Measurements from ENCODE around the gene SYT15B.
"Not testable (repeated sequence)": the region's sequence is repeated elsewhere in the genome, so short reads cannot be mapped to it uniquely, and the experiment has no call there.

The SYT15B gene

DNA sequence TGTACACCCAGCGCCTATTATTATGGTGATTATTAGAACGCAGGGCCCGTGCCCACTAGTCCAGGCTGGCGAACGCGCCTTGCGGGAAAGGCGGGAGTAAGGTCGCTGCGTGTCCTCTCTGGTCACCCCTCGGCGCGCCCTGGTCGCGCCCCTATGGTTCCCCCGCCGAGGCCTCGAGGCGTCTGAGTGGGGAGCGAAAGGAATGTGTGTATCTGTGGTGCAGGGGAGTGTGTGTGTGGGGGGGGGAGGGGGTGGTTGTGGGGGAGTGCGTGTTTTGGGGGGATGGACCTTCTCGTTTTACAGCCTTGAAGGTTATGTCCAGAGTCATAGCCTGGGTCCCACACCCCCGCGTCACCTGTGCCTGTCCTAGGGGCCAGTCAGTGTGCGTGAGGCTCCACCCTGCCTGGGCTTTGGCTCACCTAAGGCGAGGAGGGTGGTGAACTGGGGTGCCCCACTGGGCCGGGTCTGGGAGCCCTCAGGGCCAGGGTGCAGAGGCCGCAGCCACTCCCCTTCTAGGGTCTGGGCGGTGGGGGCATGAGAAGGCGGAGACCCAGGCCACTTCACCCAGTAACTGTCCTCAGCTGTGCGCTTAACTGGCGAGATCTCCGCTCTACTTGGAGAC lies at the start of gene SYT15B:
Gene SYT15B, minus strand, starts transcription at position 39 of the 622 bp plus-strand sequence. CDS start 952 bp downstream, outside the sequence.
- DNase-seq: not testable (repeated sequence)

DNA sequence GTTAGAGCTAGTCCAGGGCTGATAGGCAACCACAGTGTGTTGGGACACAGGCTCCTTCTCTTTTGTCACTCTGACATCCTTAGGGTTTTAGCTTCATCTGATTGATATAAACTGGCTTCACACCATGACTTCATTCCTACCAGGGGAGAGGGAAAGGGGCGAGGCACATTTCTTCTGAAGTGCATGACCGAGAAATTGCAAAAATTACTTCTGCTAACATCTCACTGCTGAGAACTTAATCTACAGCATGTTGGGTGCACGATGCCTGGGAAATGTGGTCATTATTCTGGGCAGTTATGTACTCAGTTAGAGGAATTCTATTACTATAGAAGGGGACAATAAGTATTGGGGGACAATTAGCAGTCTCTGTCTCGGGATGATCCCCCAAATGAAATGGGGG lies 16.2 kb upstream of the SYT15B start:
- not testable (repeated sequence) for DNase-seq

DNA sequence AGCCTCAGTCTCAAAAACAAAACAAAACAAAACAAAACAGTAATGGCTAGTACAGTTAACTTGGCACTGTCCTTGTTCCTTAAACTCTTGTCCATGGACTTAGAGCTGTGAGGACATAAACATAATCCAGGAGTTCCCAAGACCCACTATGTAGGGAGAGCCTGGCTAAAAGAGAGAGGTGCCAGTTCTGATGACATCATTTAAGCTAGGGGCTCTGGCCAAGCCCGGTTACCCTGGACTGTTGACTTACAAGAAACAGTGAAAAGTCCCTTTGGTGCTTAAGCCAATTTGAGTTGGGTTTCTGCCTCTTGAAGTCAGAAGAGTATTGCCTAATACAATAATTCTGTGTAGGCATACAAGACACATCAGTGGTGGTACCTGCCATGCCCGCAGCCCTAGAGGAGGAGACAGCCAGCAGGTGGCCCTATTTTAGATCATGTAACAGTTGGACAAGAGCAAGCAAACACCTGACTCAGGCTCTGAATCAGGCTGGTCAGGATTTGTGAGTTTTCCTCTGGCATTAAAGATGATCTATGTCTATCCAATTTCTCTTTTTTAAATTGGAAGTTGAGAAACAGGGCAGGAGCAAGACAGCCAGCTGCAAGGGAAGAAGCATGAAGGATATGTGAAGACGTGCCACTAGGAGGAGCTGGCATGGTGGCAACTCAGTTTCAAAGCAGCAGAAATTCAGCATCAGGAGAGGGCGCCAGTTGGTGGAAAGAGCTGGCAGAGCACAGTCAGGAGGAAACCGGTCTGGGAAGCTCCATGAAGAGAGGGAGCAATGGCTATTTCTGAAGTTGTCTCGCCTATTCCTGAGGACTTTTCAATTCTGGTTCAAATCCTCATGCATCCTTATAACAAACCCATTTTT lies 12.2 kb upstream of the SYT15B start:
- peak; percentile 9 for DNase-seq

GRCh38 chr10:47770745-47771144 lies 7.4 kb upstream of the SYT15B start:
- not testable (repeated sequence) for DNase-seq

DNA sequence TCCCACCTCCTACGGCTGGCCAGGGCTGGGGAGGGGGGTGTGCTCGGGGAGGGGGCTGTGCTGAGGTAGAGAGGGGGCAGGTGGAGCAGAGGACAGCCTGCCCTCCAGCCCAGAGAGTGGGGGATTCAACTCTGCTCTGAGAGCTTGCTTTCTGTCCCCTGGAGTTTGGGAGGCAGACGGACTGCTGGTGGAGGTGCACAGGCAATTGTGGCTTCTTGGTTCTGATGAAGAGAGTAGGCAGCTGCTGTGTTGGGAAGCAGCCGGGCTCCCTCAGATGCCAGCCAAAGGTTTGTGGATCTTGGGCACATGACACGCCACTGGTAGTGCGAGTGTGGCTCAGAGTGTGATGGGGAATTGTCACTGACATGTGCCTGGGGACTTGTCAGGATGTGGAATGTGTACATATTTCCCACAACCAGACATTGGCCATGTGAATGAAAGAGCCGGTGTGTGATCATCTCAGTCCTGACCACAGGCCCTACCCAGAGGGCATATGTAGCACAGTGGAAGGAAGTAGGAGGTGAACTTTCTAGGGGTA lies 5.3 kb upstream of the SYT15B start:
- DNase-seq: not testable (repeated sequence)

GRCh38 chr10:47768085-47768484 lies 4.7 kb upstream of the SYT15B start:
- not testable (repeated sequence) for DNase-seq

DNA sequence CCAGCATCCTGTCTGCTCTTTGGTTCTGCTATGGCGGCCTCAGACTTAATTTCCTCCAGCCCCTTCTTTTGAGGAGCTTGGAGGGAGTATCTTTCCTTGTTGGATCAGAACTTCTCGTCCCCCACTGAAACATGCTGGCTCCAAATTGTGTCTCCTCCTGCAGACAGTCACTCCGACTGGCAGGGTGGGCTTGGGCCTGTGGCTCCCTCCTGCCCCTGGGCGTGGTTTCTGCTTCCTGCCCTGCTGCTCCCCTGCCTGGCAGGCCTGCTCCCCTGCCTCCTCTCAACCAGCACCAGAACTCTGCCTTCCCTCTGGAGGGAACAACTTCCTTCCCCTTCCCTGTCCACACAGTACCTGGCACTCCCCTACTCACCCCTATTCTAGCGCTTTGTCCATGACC lies 3.8 kb upstream of the SYT15B start:
- DNase-seq: not testable (repeated sequence)

GRCh38 chr10:47765232-47765631 lies 1.8 kb upstream of the SYT15B start:
- DNase-seq: not testable (repeated sequence)

- DNase-seq: not testable (repeated sequence)
These were observed 478 bp downstream of the SYT15B start for GRCh38 chr10:47762674-47763553.

GRCh38 chr10:47758855-47759254 lies 4.5 kb downstream of the SYT15B start:
- DNase-seq: not testable (repeated sequence)

GRCh38 chr10:47756169-47756568 lies 7.2 kb downstream of the SYT15B start:
- not testable (repeated sequence) for DNase-seq

- not testable (repeated sequence) for DNase-seq
These were observed 9.5 kb downstream of the SYT15B start for GRCh38 chr10:47753871-47754270.

DNA sequence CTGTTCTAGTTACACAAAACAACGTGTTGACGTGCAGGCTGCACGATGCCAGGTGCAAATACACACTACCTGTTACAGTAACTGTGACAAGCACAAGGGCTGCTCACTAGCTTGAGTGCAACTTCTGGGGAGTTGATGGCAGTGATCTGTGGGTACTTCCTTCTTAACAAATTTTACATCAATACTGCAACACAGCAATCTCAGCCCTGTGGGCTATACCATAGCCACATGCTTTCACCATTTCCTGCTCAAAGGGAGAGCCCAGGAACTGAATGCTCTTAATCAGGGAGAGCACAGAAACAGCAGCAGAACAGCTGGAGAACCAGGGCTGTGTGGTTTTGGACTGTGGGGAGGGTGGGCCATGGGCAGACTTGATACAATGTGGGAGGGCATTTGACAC lies 10.2 kb downstream of the SYT15B start:
- not testable (repeated sequence) for DNase-seq

DNA sequence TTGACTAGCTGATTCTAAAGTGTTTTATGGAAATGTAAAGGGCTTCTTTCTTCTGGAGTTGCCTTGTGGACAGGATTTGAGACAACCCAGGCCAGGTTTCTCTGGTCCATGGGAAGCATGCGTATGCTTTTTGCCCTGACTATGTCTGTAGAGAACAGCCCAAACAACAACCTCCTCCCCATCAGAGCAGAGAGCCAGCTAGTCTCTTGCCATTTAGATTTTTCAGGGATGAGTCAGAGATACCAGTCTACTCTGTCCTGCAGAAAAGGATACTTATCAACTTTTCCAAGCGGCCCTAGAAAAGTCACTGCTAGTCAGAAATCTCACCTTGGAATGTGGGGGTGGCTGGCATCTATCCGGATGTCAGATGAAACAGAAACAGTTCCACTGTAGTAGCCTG lies 11.6 kb downstream of the SYT15B start:
- not testable (repeated sequence) for DNase-seq

DNA sequence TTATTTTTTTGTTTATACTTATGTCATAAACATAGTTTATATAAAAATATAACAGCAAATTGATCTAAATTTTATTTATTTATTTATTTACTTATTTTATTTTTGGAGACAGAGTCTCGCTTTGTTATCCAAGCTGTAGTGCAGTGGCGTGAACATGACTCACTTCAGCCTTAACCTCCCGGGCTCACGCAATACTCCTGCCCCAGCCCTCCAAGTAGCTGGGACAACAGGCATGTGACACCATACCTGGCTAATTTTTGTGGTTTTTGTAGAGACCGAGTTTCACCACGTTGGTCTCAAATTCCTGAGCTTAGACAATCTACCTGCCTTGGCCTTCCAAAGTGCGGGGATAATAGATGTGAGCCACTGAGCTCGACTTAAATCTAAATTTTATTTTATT lies 13.0 kb downstream of the SYT15B start:
- DNase-seq: not testable (repeated sequence)

DNA sequence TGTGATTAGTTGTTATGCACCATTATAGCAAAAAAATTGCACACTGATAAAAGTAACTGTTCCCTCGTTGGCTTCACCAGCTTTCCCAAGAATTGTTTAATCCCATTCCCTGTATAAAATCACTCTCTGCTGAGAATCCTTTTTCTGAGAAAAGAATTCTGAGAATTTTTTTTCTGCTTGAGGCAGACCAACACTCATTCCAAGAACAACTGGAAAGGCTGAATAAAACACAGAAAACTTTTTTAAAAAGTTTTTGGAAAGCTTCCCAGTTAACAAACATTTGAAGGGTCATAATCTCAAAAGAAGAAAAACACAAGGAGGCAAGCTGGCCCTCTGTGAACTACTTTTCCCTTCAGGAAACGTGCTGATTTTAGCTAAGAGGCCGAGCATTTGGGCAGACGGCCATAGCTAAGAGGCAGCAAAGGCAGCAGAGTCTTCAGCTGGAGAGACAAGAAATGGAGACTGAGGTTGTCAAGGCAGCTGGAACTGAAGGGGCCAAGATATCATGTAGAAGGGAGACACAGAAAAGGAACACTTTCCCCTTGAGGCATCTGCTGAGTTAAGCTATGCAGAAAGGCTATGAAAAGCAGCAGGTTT lies 16.5 kb downstream of the SYT15B start:
- DNase-seq: not testable (repeated sequence)

DNA sequence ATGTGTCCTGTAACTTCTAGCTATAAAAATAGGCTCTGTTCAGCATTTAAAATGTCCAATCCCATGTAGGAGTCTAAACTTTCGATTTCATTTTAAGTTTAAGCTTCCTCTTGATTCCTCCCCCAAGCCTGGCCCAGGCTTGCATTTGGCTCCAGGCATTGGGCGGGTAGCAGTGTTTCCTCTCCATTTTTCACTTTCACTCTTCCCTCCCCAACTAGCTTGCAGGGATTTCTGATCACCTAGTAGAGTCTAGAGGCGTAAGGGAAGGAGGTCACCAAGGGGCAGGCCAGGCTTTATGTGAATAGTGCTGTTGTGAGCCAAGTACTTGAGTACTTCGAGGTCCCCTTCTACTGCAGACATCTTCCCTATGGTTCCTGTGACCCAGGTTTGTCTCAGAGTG lies 18.5 kb downstream of the SYT15B start:
- not testable (repeated sequence) for DNase-seq

DNA sequence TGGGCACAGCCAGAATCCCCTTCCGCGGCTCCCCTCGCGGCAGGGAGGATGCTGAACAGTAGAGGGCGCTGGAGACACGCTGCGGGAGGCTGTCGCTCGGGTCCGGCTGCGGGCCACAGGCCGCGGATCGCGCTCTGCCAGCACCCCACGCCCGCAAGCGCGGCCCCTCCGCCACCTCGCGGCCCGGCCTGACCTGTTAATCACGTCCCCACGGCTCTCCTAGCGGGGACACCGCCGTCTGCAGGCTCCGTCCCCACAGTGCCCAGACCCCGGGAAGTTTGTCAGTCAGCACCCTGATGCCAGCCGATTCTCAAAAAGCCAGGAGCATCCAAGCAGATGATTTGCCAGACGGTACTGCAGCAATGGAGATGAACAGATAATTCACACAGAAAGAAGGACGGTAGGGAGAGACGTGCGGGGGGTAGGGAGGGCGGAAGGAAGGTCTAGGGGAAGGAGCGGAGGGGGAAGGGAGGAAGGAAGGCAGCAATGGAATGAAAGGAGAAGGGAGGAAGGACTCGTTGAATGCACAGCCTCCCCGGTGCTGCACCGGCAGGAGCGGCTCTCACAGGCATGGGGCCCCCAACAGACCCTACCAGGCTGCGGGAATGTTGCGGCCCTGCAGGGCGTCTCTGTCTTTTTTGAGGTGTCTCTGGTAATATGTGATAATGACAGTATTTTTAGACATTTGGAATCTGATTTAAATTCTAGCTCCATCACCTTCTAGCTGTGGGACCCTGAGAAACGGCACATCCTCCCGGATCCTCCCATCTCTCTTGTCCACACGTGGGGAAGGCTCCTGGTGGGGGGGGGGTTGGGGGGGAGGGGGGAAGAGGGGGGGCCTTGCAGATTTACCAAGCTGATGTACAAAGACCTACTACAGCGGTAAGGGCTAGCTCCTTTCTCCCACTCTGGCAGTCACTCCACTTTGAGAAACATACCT lies 19.5 kb downstream of the SYT15B start:
- not testable (repeated sequence) for DNase-seq

GRCh38 chr10:47740868-47741267 lies 22.5 kb downstream of the SYT15B start:
- DNase-seq: not testable (repeated sequence)

- not testable (repeated sequence) for DNase-seq
These were observed 32.5 kb downstream of the SYT15B start for GRCh38 chr10:47730911-47731310.

- DNase-seq: not testable (repeated sequence)
These were observed 37.7 kb downstream of the SYT15B start for GRCh38 chr10:47725740-47726139.

Data from NCI-H1092 treated with DMSO at 0.1 percent for 48 hours (cell line).